Upper lobe of left lung (tissue), 6 donors: ENCODE measurements around the gene CXCR5. TPM values are rescaled to one million over a fixed set of nuclear protein-coding genes. Genes with fewer than 3 reads are reported as not detected.

Experiments used
- ATAC-seq, 2 donors: fragments of 200-7000 bp; cut with Tn5 transposase; one replicate each; pipeline ENCODE4 v1.9.1; 2022; ENCODE audit warnings: mild to moderate bottlenecking in 2 of 2, moderate library complexity in 2 of 2; ENCODE audit not compliant: low FRiP score in 2 of 2
- DNase-seq, 2 donors: peaks; one replicate each; pipeline ENCODE4 v3.0.0-alpha.2; 2019 to 2020
- H3K27ac ChIP-seq, 4 donors: fragments of 200-600 bp; sonication (generic); one replicate each; pipeline ENCODE4 v1.5.1; 2016 to 2019
- H3K27me3 ChIP-seq, 4 donors: fragments of 200-600 bp; sonication (generic); one replicate each; pipeline ENCODE4 v1.5.1; 2017 to 2019
- H3K36me3 ChIP-seq, 4 donors: fragments of 200-600 bp; sonication (generic); one replicate each; pipeline ENCODE4 v1.5.1; 2016 to 2019
- H3K4me1 ChIP-seq, 4 donors: fragments of 200-600 bp; sonication (generic); one replicate each; pipeline ENCODE4 v1.5.1; 2018 to 2019
- H3K4me3 ChIP-seq, 4 donors: fragments of 200-600 bp; sonication (generic); one replicate each; pipeline ENCODE4 v1.5.1; 2017 to 2019; ENCODE audit warnings: mild to moderate bottlenecking in 2 of 4, moderate library complexity in 1 of 4
- H3K9me3 ChIP-seq, 4 donors: fragments of 200-600 bp; sonication (generic); one replicate each; pipeline ENCODE4 v1.5.1; 2018 to 2019
- EP300 ChIP-seq, 4 donors: sonication (generic); formaldehyde crosslinking; IDR thresholded peaks; one replicate each; pipeline ENCODE4 v1.5.1; 2017; ENCODE audit warnings: antibody characterized with exemption in 4 of 4, control low read depth in 2 of 4
- POLR2A ChIP-seq, 4 donors: fragments of 450-650 bp; IDR thresholded peaks; one replicate each; pipeline ENCODE4 v1.5.1; 2016 to 2017; ENCODE audit warnings: antibody characterized with exemption in 4 of 4, mild to moderate bottlenecking in 2 of 4
- POLR2AphosphoS5 ChIP-seq, 2 donors: sonication (generic); formaldehyde crosslinking; IDR thresholded peaks; one replicate each; pipeline ENCODE4 v1.5.1; 2017; ENCODE audit warnings: antibody characterized with exemption in 2 of 2
- WGBS, 2 donors: methylation state at CpG; one replicate each; pipeline ENCODE4 v1.1.5; 2017 to 2018; 5-methylcytosine and 5-hydroxymethylcytosine counted together
- total RNA-seq, 6 donors: library from RNA; depleted of rRNA in 4 of 6; stranded (reverse); fragments of >200 nt in 4 of 6; gene quantifications; one replicate each; pipeline versions ENCODE4 v1.1.0 to v1.2.1, GENCODE V29; 2016 to 2021
- TF ChIP-seq, protein P1 (sequence below), 6 experiments: fragments of 450-650 bp in 4 of 6; fragments of 200-600 bp in 2 of 6; sonication (generic) in 2 of 6; IDR thresholded peaks; one replicate each; pipeline ENCODE4 v1.5.1; 2016 to 2019; ENCODE audit warnings: antibody characterized with exemption in 6 of 6
- donor health status: DM: no; HTN: no; CAD: no; lungs with moderate emphysema.
- donor health status: DM: no; HTN: yes; CAD: no; lungs with severe emphysema.

Gene CXCR5
- total RNA-seq, 6 donors from 2014 or later = under 0.01 to 0.17 (median 0.16) TPM; not detected in 2

DNA sequence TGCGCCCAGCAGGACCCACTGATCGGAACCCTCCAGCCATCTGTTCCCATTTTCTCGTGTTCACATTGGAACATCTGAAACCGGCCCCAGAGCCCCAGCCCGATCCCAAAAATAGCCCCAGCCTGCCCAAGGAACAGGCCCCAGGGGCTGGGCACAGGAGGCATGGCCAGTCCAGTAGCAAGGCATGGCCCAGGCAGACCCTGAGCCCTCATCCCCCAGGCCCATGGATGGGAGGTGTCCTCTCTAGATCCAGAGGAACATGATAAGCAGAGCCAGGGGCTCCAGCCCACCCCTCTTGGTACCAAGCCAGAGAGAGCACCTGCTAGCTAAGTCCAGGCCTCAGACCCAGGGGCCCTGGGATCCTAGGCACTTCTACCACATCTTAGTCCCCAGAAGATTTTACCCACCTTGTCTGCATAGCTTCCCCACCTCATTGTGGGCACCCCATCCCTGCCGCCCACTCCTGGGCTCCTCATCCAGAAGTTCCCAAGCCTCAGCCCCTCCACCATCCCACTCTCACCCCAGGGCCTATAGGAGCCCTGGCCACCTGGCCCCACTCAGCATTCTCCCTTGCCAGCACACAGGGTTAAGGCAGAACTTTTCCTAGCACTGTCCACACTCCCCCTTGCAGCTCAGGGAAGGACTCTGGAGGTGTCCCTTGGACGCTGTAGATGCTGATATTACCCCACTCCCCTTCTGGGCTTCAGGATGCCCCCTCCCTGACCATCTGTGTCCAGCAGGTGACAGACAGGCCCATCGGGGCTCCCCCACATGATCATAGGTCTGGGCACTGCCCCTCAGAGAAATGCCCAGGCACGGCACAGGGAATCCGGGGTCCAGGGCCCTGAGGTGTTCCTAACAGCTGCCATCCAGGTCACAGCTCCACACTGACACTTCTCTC lies 32.5 kb downstream of the CXCR5 start:
- Histone ChIP-seq H3K4me1 (peaks cover 97 to 100% (median 99%) of the 10 kb centered on the region in 4 donors), H3K36me3 (no peaks in the 10 kb centered on the region), H3K9me3 (no peaks in the 10 kb centered on the region), H3K27me3 (no peaks in the 10 kb centered on the region), H3K4me3 (no peak overlapping the region), H3K27ac (peak overlapping the region; percentile 94 to 98 (median 97))
- DNase-seq (no peak), ATAC-seq (no peak)
- no peak for TF ChIP-seq POLR2AphosphoS5 (IDR thresholded peaks at IDR 0.05)
- TF ChIP-seq EP300 (IDR thresholded peaks at IDR 0.05) = no peak
- TF ChIP-seq, protein P1, sequence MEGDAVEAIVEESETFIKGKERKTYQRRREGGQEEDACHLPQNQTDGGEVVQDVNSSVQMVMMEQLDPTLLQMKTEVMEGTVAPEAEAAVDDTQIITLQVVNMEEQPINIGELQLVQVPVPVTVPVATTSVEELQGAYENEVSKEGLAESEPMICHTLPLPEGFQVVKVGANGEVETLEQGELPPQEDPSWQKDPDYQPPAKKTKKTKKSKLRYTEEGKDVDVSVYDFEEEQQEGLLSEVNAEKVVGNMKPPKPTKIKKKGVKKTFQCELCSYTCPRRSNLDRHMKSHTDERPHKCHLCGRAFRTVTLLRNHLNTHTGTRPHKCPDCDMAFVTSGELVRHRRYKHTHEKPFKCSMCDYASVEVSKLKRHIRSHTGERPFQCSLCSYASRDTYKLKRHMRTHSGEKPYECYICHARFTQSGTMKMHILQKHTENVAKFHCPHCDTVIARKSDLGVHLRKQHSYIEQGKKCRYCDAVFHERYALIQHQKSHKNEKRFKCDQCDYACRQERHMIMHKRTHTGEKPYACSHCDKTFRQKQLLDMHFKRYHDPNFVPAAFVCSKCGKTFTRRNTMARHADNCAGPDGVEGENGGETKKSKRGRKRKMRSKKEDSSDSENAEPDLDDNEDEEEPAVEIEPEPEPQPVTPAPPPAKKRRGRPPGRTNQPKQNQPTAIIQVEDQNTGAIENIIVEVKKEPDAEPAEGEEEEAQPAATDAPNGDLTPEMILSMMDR (IDR thresholded peaks at IDR 0.05) = no peak
- no peak for TF ChIP-seq POLR2A (IDR thresholded peaks at IDR 0.05)
- 55 to 91% methylated on average over 3 to 10 of the region's 10 CpGs for WGBS, 2 donors

DNA sequence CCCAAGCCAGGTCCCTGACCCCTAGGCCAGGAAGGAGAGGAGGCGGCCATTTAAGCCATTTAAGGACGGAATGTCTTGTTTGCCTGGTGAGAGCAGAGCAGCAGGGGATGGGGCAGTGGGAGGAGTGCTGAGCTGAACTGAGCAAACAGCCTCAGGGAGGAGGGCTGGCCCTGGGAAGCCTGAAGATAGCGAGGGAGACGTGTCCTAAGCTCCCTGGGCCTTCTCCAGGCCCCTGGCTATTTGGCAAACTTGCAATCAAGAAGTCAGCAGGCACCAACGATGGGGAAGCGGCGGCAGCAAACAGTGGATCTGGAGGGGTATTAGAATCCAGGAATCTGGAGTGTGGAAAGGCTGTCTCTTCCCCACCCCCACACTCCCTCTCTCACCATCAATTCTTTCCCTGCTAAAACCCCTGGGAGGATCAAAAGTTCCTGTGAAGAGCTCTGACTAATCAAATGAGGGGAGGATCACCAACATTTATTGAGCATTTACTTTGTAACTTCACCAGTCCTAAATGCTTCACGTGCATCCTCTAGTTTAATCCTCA lies 33.2 kb downstream of the CXCR5 start:
- no peak overlapping the region for H3K4me3 ChIP-seq
- DNase-seq (no peak), ATAC-seq (peak in 1 of 2 donors; percentile 38)
- 41 to 53% methylated on average over 8 of the region's 8 CpGs for WGBS, 2 donors
- peaks cover 97 to 100% (median 99%) of the 10 kb centered on the region in 4 donors for H3K4me1 ChIP-seq
- no peaks in the 10 kb centered on the region for H3K36me3 ChIP-seq
- H3K9me3 ChIP-seq = no peaks in the 10 kb centered on the region
- TF ChIP-seq POLR2AphosphoS5 (IDR thresholded peaks at IDR 0.05) (peak in 1 of 2 donors; percentile 40), POLR2A (IDR thresholded peaks at IDR 0.05) (no peak), EP300 (IDR thresholded peaks at IDR 0.05) (no peak)
- TF ChIP-seq, protein P1 (IDR thresholded peaks at IDR 0.05) = no peak
- H3K27ac ChIP-seq = peak overlapping the region; percentile 94 to 98 (median 97)
- H3K27me3 ChIP-seq = no peaks in the 10 kb centered on the region

DNA sequence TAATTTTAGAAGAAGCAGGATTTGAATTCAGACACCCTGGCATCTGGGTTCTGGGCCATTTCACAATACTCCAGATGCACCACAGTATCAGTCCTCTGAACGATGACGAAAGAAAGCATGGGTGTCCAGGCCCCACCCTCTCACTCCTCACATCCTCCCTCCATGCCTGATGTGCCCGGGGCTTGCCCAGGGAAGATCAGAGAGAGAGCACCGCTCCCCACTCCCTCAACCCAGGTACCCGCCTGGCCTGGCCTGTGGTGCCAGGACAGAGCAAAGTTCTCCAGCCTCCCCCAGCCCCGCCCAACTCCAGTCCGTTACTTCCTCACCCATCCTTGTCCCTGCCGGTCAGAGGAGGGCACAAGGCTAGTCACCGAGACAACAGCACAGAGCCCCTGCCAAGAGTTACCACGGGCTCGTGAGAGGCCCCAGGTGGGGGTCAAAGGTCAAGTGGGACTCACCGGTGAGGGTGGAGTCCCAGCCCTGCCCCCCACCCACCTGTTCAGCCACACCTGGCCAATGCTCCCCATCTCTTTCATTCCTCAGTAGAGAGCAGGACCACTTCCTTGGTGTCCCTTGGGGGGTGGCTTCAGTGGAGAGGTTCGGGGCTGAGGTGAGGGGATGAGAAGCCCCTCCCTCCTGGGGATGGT lies 33.9 kb downstream of the CXCR5 start:
- H3K4me1 ChIP-seq = peaks cover 95 to 100% (median 99%) of the 10 kb centered on the region in 4 donors
- H3K27me3 ChIP-seq = no peaks in the 10 kb centered on the region
- TF ChIP-seq EP300 (IDR thresholded peaks at IDR 0.05) (peak in 1 of 4 donors; percentile 26), POLR2AphosphoS5 (IDR thresholded peaks at IDR 0.05) (peak; percentile 6 to 68), POLR2A (IDR thresholded peaks at IDR 0.05) (peak in 2 of 4 donors; percentile 7 to 14)
- TF ChIP-seq, protein P1 (IDR thresholded peaks at IDR 0.05) = no peak
- H3K4me3 ChIP-seq = peak overlapping the region in 3 of 4 donors; percentile 14 to 89 (median 23)
- DNase-seq (peak; percentile 58 to 64), ATAC-seq (peak in 1 of 2 donors; percentile 77)
- H3K9me3 ChIP-seq = no peaks in the 10 kb centered on the region
- 4 to 20% methylated on average over 8 to 10 of the region's 13 CpGs for WGBS, 2 donors
- H3K36me3 ChIP-seq = no peaks in the 10 kb centered on the region
- H3K27ac ChIP-seq = peak overlapping the region; percentile 94 to 98 (median 97)

DNA sequence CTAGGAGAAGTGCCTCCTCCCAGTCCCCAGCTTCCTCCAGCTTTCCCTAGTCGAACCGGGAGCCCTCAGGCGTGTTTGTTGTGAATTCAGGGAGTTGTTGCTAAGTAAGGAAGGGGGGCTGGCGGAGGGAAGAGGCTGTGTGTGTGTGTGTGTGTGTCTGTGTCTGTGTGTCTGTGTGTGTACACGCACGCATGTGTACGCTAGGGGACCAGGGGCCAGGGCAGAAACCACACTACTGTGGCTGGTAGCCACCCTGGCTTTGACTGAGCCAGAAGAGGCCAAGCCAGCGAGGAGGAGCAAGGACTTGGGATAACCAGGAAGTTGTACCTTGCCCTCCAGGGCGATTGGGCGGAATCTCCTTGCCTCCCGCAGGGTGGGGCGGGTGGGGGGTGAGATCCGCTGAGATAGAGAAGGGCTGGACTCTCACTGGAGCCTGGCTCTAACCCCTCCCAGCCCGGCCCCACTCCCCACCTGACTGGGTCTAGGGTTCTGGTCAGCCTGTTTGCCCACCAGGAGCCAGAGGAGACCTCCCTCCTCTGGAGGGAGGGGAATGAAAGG lies 34.5 kb downstream of the CXCR5 start:
- Histone ChIP-seq H3K4me3 (peak overlapping the region in 3 of 4 donors; percentile 14 to 89 (median 23)), H3K27me3 (no peaks in the 10 kb centered on the region), H3K27ac (peak overlapping the region; percentile 94 to 98 (median 97)), H3K36me3 (no peaks in the 10 kb centered on the region), H3K4me1 (peaks cover 95 to 100% (median 99%) of the 10 kb centered on the region in 4 donors), H3K9me3 (no peaks in the 10 kb centered on the region)
- WGBS, 2 donors = 10 to 30% methylated on average over 13 of the region's 14 CpGs
- TF ChIP-seq, protein P1 (IDR thresholded peaks at IDR 0.05) = peak in 1 of 6 experiments; percentile 20
- peak; percentile 10 to 32 for TF ChIP-seq POLR2AphosphoS5 (IDR thresholded peaks at IDR 0.05)
- TF ChIP-seq EP300 (IDR thresholded peaks at IDR 0.05) = peak in 1 of 4 donors; percentile 22
- no peak for TF ChIP-seq POLR2A (IDR thresholded peaks at IDR 0.05)
- peak in 1 of 2 donors; percentile 77 for DNase-seq
- peak; percentile 17 to 71 for ATAC-seq
